Caco-2 (cell line): Measurements from ENCODE around the gene HTR2C. TPM values are rescaled to one million over a fixed set of nuclear protein-coding genes. Genes with fewer than 3 reads are reported as not detected.

Experiments used
- BruUV-seq: library from RNA; stranded (reverse); fragments of 400-500 nt; replicated peaks from 2 replicates; lab custom pipeline; 2021; lab: Mats Ljungman, UMichigan
- CTCF ChIA-PET: fragments of 300-600 bp; sonication (Branson Sonifier 250); formaldehyde crosslinking; loops from one replicate; lab custom pipeline; 2022; ENCODE audit warnings: antibody characterized with exemption; lab: Charles Lee
- POLR2A ChIA-PET: fragments of 300-600 bp; sonication (Branson Sonifier 250); formaldehyde crosslinking; loops from one replicate; lab custom pipeline; 2022; ENCODE audit warnings: antibody characterized with exemption; lab: Charles Lee
- DNase-seq, 2 experiments: peaks; one replicate each; pipeline versions ENCODE4 v3.0.0 to v3.0.0-alpha.2; 2020 to 2022
- H3K27me3 ChIP-seq: replicated peaks from 2 replicates; pipeline ENCODE4 v1.6.0; 2011; ENCODE audit warnings: low read length; ENCODE audit not compliant: control insufficient read depth, insufficient read depth
- H3K36me3 ChIP-seq: 2 replicates; pipeline ENCODE4 v1.5.1; 2011; ENCODE audit warnings: low read length; ENCODE audit not compliant: control insufficient read depth, insufficient read depth
- H3K4me1 ChIP-seq: fragments of 250-450 bp; sonication (Bioruptor Pico); 2 replicates; pipeline ENCODE4 v1.5.1; 2020; ENCODE audit warnings: mild to moderate bottlenecking
- H3K4me3 ChIP-seq: 2 replicates; pipeline ENCODE4 v1.5.1; 2011; ENCODE audit warnings: low read depth, mild to moderate bottlenecking, control low read depth, low read length
- H3K9me3 ChIP-seq: fragments of 250-450 bp; sonication (Bioruptor Pico); 2 replicates; pipeline ENCODE4 v1.5.1; 2020; ENCODE audit warnings: mild to moderate bottlenecking, moderate library complexity
- H3K27ac Mint-ChIP-seq: one replicate; pipeline ENCODE4 v1.8.0; 2022; ENCODE audit warnings: mixed read lengths; ENCODE audit not compliant: unreplicated experiment
- H3K27me3 Mint-ChIP-seq: one replicate; pipeline ENCODE4 v1.8.0; 2022; ENCODE audit warnings: mixed read lengths; ENCODE audit not compliant: insufficient read depth, unreplicated experiment
- H3K36me3 Mint-ChIP-seq: one replicate; pipeline ENCODE4 v1.8.0; 2022; ENCODE audit warnings: mild to moderate bottlenecking, mixed read lengths; ENCODE audit not compliant: insufficient read depth, unreplicated experiment
- H3K4me1 Mint-ChIP-seq: one replicate; pipeline ENCODE4 v1.8.0; 2022; ENCODE audit warnings: low read depth, mixed read lengths; ENCODE audit not compliant: unreplicated experiment
- H3K4me3 Mint-ChIP-seq: one replicate; pipeline ENCODE4 v1.8.0; 2022; ENCODE audit warnings: mild to moderate bottlenecking, moderate library complexity, mixed read lengths; ENCODE audit not compliant: unreplicated experiment
- H3K9me3 Mint-ChIP-seq: one replicate; pipeline ENCODE4 v1.8.0; 2022; ENCODE audit warnings: mixed read lengths; ENCODE audit not compliant: unreplicated experiment
- intact Hi-C: fragments of 100-400 bp; cut with micrococcal nuclease; formaldehyde crosslinking; loops from one replicate; pipeline ENCODE4 v1.10.0; 2022; ENCODE audit not compliant: unreplicated experiment
- total RNA-seq: library from RNA; stranded (reverse); gene quantifications from 2 replicates; pipeline ENCODE4 v1.2.3, GENCODE V29; 2022
- TF ChIP-seq, protein P1 (sequence below), 2 experiments: fragments of 200-600 bp in 1 of 2; IDR thresholded peaks; 1 replicate in 1 of 2; 2 replicates in 1 of 2; pipeline versions ENCODE4 v1.5.1 to v1.8.0; 2011 to 2022; ENCODE audit warnings: antibody characterized with exemption in 1 of 2, control low read depth in 1 of 2, inconsistent platforms in 1 of 2, low read depth in 1 of 2, low read length in 1 of 2, mild to moderate bottlenecking in 1 of 2, moderate library complexity in 1 of 2; ENCODE audit not compliant: insufficient read depth in 1 of 2, severe bottlenecking in 1 of 2, unreplicated experiment in 1 of 2

Gene HTR2C
- total RNA-seq, 1 experiment from 2014 or later = not detected

DNA sequence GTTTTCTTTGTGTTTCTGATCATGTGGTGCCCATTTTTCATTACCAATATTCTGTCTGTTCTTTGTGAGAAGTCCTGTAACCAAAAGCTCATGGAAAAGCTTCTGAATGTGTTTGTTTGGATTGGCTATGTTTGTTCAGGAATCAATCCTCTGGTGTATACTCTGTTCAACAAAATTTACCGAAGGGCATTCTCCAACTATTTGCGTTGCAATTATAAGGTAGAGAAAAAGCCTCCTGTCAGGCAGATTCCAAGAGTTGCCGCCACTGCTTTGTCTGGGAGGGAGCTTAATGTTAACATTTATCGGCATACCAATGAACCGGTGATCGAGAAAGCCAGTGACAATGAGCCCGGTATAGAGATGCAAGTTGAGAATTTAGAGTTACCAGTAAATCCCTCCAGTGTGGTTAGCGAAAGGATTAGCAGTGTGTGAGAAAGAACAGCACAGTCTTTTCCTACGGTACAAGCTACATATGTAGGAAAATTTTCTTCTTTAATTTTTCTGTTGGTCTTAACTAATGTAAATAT, 323.2 kb downstream of the HTR2C start:
- intact Hi-C loops = no loop called here
- Mint-ChIP-seq H3K4me3 (no peak overlapping the region), H3K27me3 (no peaks in the 10 kb centered on the region), H3K27ac (no peak overlapping the region), H3K9me3 (no peaks in the 10 kb centered on the region), H3K4me1 (no peaks in the 10 kb centered on the region), H3K36me3 (no peaks in the 10 kb centered on the region)
- Histone ChIP-seq H3K4me1 (no peaks in the 10 kb centered on the region), H3K27me3 (no peaks in the 10 kb centered on the region), H3K36me3 (no peaks in the 10 kb centered on the region), H3K9me3 (no peaks in the 10 kb centered on the region), H3K4me3 (no peak overlapping the region)
- no TSS peak for BruUV-seq
- POLR2A ChIA-PET = no interaction called here
- TF ChIP-seq, protein P1, sequence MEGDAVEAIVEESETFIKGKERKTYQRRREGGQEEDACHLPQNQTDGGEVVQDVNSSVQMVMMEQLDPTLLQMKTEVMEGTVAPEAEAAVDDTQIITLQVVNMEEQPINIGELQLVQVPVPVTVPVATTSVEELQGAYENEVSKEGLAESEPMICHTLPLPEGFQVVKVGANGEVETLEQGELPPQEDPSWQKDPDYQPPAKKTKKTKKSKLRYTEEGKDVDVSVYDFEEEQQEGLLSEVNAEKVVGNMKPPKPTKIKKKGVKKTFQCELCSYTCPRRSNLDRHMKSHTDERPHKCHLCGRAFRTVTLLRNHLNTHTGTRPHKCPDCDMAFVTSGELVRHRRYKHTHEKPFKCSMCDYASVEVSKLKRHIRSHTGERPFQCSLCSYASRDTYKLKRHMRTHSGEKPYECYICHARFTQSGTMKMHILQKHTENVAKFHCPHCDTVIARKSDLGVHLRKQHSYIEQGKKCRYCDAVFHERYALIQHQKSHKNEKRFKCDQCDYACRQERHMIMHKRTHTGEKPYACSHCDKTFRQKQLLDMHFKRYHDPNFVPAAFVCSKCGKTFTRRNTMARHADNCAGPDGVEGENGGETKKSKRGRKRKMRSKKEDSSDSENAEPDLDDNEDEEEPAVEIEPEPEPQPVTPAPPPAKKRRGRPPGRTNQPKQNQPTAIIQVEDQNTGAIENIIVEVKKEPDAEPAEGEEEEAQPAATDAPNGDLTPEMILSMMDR (IDR thresholded peaks at IDR 0.05; ENCODE audit: insufficient read depth in 1 of 2, low read depth in 1 of 2, low read length in 1 of 2, severe bottlenecking in 1 of 2, unreplicated experiment in 1 of 2) = no peak
- CTCF ChIA-PET = no interaction called here
- DNase-seq = no peak

DNA sequence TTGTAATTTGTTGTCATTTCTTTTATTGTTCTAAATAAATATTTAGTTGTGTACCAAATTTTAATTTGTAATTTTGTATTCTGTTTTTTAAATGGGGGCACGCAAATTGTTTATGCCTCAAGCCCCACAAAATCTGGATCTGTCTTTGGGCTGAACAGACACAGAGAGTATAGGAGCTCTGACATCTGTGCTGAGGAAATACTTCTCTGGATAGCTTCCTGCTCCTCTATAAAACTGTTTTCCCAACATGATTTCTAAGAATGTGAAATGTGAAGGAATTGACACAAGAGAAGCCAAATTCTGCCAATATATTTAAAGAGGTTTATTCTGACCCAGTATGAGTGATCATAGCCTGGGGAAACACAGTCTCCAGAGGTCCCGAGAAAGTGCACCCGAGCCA, 340.5 kb downstream of the HTR2C start:
- no peak for DNase-seq
- Histone ChIP-seq H3K4me1 (peaks cover 8% of the 10 kb centered on the region; the same call in 1 of the 2 replicates), H3K27me3 (no peaks in the 10 kb centered on the region), H3K36me3 (no peaks in the 10 kb centered on the region), H3K9me3 (no peaks in the 10 kb centered on the region), H3K4me3 (no peak overlapping the region)
- CTCF ChIA-PET = no interaction called here
- no TSS peak for BruUV-seq
- POLR2A ChIA-PET = no interaction called here
- H3K36me3 Mint-ChIP-seq = peaks cover 5% of the 10 kb centered on the region
- no peaks in the 10 kb centered on the region for H3K4me1 Mint-ChIP-seq
- TF ChIP-seq, protein P1 (IDR thresholded peaks at IDR 0.05; ENCODE audit: insufficient read depth in 1 of 2, low read depth in 1 of 2, low read length in 1 of 2, severe bottlenecking in 1 of 2, unreplicated experiment in 1 of 2) = no peak
- peak overlapping the region; percentile 59 for H3K27ac Mint-ChIP-seq
- no peak overlapping the region for H3K4me3 Mint-ChIP-seq
- intact Hi-C loops = no loop called here
- H3K27me3 Mint-ChIP-seq = no peaks in the 10 kb centered on the region
- H3K9me3 Mint-ChIP-seq = peaks cover 20% of the 10 kb centered on the region

DNA sequence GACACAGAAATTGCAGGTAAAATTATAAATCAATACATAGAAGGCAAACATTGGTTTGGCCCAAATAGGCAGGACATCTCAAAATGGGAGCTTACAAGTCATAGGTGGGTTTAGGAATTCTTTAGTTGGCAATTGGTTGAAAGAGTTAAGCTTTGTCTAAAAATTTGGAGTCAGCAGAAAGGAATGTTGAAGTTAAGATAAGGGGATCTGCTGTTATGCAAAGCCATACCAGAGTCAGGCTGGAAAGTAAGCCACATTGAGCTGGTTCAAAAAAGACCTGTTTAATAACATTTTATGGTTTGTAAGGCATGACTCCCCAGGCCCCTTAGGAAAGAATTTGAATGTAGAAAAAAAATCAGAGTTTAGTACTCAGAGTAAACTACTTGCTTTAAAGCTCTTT, 341.0 kb downstream of the HTR2C start:
- no TSS peak for BruUV-seq
- Histone ChIP-seq H3K4me3 (no peak overlapping the region), H3K9me3 (no peaks in the 10 kb centered on the region), H3K36me3 (no peaks in the 10 kb centered on the region), H3K4me1 (peaks cover 8% of the 10 kb centered on the region; the same call in 1 of the 2 replicates), H3K27me3 (no peaks in the 10 kb centered on the region)
- intact Hi-C loops = no loop called here
- TF ChIP-seq, protein P1 (IDR thresholded peaks at IDR 0.05; ENCODE audit: insufficient read depth in 1 of 2, low read depth in 1 of 2, low read length in 1 of 2, severe bottlenecking in 1 of 2, unreplicated experiment in 1 of 2) = no peak
- Mint-ChIP-seq H3K4me3 (no peak overlapping the region), H3K9me3 (peaks cover 20% of the 10 kb centered on the region), H3K27ac (peak overlapping the region; percentile 59), H3K4me1 (no peaks in the 10 kb centered on the region), H3K36me3 (peaks cover 5% of the 10 kb centered on the region), H3K27me3 (no peaks in the 10 kb centered on the region)
- CTCF ChIA-PET = no interaction called here
- POLR2A ChIA-PET = no interaction called here
- peak in 1 of 2 experiments; percentile 11 for DNase-seq
